Measurements from ENCODE around the gene COPS8.

- TF ChIP-seq CTCF (IDR thresholded peaks at IDR 0.05) (no peak), POLR2A (IDR thresholded peaks at IDR 0.05) (no peak), POLR2AphosphoS5 (IDR thresholded peaks at IDR 0.05) (no peak)
These were observed 30.7 kb downstream of the COPS8 start for GRCh38 chr2:237116431-237116830.

All from breast epithelium (tissue), 3 donors.